ENCODE data around the gene LRIT1.

- TF ChIP-seq POLR2AphosphoS5 (IDR thresholded peaks at IDR 0.05; ENCODE audit: low read depth, low read length) (no peak), FOXP2 (optimal IDR thresholded peaks at IDR 0.05; ENCODE audit: borderline replicate concordance, extremely low read depth, extremely low read length, insufficient read depth) (no peak), TAF1 (IDR thresholded peaks at IDR 0.05; ENCODE audit: borderline replicate concordance, insufficient read depth, low read length) (no peak), REST (IDR thresholded peaks at IDR 0.05; ENCODE audit: insufficient read depth in 1 of 2, low read depth in 2 of 2, low read length in 2 of 2) (no peak)
Measured at GRCh38 chr10:84288151-84288550, 46.8 kb upstream of the LRIT1 start.

All from PFSK-1 (cell line).